COLO829 (cell line): ENCODE results near the gene TEX2.
"Not testable (repeated sequence)": the region's sequence is repeated elsewhere in the genome, so short reads cannot be mapped to it uniquely, and the experiment has no call there.

Source experiments
- DNase-seq: peaks from one replicate; pipeline ENCODE4 v3.0.0; 2012; ENCODE audit warnings: low spot score

Gene TEX2

GRCh38 chr17:64138441-64138840, 124.6 kb downstream of the TEX2 start:
- no peak for DNase-seq

- no peak for DNase-seq
These were observed 128.1 kb downstream of the TEX2 start for GRCh38 chr17:64135000-64135399.

- no peak for DNase-seq
These were observed 128.7 kb downstream of the TEX2 start for GRCh38 chr17:64134216-64134970.

DNA sequence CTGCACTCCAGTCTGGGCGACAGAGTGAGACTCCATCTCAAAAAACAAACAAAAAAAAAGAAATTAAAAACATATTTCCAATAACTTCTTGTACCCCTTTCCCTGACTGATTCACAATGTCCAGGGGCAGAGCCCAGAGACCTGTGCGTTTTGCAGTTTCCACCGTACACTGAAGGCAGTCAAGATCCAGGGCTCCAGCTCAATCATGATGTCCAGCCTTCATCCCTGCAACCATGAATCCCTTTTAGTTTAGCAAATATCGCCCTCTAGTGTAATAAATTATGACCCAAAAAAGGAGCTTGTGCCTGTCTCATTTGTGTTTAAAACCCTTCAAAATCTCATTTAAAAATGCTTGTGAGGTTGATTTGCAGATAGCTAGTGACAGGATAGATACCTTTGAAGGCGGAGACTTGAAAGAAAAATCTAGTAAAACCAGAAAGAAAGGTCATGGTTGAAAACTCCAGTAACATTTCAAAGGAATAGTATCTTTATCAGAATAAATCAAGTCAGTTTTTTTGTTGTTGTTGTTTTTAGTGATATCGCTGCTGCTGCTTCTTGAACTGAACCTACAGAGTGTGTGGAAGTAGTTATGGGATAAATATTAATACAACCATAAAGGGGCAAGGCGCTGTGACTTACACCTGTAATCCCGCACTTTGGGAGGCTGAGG, 129.4 kb downstream of the TEX2 start:
- DNase-seq, result peak; percentile 68

DNA sequence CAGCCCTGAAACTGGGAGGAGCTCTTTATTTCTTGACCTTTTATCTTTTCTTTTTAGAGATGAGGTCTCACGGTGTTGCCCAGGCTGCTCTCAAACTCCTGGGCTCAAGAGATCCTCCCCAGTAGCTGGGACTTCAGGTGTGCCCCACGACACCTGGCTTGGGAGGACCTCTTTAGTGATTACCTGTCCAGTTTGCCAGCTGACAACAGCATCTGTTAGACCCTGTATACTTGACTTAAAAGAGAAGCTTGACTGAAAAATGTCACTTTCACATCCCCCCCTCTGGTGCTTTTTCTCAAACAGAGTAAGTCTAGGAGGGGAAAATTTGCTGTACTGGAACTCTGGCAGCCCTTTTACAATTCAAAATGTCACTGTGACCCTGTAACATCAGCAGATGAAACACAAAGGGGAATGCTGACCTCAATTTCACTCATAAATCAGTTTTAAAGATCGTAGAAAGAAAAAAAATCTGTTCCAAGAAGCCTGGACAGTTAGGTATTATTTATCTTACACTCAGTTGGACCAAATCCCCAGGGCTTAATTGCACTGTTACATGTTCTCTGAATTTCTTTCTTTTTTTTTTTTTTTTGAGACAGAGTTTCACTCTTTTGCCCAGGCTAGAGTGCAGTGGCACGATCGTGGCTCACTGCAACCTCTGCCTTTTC, 131.3 kb downstream of the TEX2 start:
- DNase-seq, result no peak

- no peak for DNase-seq
These were observed 132.5 kb downstream of the TEX2 start for GRCh38 chr17:64130559-64131001.

- peak; percentile 91 for DNase-seq
These were observed 133.1 kb downstream of the TEX2 start, which contains the start of gene ERN1 for GRCh38 chr17:64129765-64130558. ERN1 (minus strand) TSS chr17:64130144; CDS start chr17:64130029, 115 bp downstream.

- DNase-seq, result no peak
These were observed 133.6 kb downstream of the TEX2 start for GRCh38 chr17:64129515-64129764.

DNA sequence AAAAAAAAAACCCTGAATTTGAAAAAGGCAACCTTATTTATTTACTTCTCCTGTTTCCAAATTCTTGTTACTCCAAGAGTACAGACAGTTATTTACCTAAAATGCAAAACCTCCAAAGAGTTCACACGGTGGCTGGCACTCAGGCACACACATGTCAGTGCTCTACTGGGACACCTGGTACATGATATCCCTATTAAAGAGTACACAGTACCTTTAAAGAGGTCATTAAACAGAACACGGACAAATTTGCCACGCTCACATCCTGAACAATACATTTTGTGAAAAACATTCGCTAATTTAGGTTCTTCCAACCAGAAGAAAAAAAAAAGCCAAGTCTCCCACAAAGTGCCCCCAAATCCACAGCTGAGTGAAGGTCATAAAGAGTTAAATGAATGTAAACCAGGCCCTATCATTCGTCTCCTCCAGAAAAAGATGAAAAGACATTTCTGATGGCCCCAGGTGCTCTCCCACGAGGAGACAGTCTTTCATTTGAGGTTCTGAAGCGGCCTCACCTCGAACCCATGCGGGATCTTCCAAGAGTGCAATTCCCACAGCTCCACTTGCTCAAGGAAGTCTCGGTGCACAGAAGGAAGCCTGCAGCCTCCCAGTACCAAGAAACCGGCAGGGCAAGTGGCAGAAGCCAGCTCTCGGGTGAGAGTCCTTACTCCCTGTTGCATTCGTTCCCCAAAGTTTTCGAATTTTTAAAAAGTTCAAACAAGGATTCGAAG, 134.1 kb downstream of the TEX2 start:
- no peak for DNase-seq

- DNase-seq, result no peak
These were observed 136.1 kb downstream of the TEX2 start for GRCh38 chr17:64126918-64127317.

- no peak for DNase-seq
These were observed 137.1 kb downstream of the TEX2 start for GRCh38 chr17:64125937-64126336.

DNA sequence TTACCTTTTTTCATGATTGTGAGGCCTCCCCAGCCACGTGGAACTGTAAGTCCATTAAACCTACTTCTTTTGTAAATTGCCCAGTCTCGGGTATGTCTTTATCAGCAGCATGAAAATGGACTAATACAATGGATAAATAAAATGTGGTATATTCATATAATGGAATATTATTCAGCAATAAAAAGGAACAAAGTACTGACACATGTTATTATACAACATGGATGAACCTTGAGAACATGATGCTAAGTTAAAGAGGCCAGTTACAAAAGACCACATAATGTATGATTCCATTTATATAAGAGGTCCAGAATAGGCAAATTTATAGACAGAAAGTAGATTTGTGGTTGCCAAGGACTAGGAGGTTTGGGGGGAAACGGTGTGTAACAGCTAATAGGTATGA, 138.5 kb downstream of the TEX2 start:
- DNase-seq, result no peak

GRCh38 chr17:64123114-64123513, 139.9 kb downstream of the TEX2 start:
- no peak for DNase-seq

DNA sequence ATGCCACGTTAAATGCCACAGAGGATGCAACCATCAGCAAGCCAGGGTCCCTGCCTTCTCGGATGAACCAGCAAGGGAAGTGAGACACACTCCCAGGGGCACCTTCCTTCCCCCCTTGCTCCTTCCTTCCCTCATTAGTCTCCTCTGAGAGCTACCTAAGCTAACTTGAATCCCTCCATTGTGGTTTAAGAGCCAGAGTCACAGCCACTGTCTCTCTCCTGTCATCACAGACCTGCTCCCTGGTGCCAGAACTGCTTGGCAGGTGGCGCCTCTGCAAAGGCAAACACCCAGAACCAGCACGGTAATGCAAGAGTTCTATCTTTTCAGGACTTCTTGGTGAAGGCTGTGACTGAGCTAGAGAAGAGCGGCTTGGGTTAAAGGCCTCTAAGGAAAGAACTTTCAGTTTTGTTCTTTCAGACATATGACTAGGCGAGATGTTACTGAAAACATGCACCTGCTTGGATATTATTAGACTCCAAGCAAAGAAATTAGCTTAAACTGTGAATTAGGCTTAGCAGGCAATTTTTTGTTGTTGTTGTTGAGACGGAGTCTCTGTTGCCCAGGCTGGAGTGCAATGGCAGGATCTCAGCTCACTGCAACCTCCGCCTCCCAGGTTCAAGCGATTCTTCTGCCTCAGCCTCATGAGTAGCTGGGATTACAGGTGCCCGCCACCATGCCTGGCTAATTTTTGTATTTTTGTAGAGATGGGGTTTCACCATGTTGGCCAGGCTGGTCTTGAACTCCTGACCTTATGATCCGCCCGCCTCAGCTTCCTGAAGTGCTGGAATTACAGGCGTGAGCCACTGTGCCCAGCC, 141.9 kb downstream of the TEX2 start:
- not testable (repeated sequence) for DNase-seq

DNA sequence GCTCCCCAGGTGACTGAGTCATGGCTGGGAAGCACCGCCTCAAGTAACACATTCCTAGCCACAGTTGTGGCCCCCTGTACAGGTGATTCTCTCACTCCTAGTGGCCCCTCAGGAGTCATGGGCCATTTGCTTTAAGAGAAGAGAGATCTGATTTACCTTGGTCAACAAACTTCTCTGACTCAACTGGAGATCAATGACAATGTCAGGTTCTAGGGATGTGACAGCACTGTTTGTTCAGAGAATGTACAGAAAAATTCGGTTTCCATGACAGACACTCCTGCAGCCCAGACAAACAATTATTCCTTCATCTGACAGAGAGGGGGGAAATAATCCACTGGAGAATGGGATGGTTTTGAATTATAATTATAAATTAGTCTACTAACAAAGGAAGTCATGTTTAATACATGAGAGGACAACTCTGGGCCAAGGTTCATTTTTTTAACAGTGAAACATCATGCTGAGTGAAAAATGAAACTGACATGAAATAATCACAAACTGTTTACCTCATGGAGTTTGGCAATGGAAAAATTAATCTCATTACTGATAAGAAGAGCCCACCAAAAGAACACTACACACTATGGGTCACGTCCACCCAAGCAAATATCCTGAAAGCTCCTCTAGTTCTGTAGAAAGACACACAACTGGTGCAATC, 142.8 kb downstream of the TEX2 start:
- no peak for DNase-seq

DNA sequence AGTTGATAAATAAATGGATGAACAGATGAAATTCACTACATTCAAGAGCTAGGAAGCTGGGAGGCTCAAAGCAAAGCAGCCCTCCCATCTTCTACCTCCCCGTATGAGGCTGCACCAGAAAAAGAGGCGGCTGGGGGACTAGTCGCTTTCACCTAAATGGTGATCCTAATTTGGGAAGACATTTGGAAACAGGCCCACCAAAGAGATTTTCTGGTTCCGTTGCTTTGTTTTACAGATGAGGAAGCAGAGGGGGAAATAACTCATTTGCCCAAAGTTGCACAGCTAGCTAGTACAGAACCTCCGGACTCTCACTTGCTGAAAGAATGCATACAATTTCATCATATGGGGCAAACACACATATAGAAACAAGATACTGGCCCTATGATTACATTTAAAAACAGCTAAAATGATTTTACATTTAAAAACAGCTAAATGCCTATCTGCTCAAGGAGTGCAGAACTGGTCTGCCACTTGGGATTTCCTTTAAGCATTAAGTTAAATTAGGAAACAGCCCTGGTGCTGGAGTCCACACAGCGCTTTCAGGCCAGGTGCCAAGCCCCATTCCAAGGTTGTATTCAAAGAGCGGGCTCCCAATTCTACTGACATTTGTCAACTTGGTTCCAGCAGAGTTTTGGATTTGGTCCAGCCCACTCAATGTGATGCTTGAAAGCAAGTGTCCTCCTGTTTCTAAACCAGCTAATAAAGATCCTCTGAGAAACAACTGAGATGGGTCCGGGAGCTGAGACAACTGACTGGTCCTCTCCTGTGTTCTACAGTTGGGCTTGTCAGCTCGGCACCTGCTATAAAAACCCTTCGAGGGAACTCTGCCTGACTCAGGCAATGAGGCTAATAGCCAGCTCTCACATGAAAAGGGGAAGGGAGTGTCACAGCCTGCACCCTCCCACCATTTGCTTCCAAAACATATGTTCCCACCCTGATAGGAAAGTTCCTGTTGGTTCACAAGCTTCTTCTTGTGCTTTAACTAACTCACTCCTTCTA, 144.8 kb downstream of the TEX2 start:
- no peak for DNase-seq

DNA sequence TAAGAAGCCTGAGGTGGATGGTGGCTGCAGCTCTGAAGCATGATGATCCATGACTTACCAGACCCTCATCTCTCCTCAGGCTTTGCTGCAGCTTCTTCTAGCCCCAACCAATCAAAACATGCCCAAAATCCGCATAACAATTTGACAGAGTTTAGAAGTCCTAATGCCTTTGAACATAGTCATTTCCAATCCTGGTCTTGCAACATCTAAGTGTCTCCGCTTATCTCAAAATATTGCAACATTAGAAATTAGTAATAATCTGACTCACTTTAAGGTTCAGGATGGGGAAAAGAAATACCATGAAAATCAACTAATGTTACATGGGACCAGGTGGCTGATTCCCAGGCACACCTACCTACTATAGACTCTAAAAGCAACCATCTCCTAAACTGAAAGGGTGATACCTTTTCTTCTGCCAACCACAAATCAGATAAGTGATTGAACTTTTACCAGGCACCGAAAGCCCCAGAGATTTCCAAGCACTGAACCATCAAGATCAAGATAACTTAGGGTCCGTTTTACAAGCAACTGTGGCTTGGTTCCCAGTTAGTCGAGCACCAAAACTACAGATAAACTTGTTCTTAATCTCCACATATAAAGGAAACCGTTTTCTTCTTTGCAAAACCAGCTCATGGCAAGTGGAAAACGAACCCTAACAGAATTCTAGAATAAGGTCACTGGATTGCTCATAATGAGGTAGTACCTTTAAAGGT, 147.1 kb downstream of the TEX2 start:
- DNase-seq, result no peak

GRCh38 chr17:64115043-64115698, 147.9 kb downstream of the TEX2 start:
- no peak for DNase-seq
